Fibroblast of pulmonary artery (primary cell): ENCODE data around the gene KIF5C.

Source experiments
- DNase-seq: peaks from one replicate; pipeline ENCODE4 v3.0.0-alpha.2; 2010; ENCODE audit warnings: low read depth
- H3K4me3 ChIP-seq: replicated peaks from 2 replicates; pipeline ENCODE4 v1.5.1; 2011; ENCODE audit warnings: low read depth, mild to moderate bottlenecking, control low read depth, low read length, moderate library complexity
- CTCF ChIP-seq: IDR thresholded peaks from 2 replicates; pipeline ENCODE4 v1.5.1; 2011; ENCODE audit warnings: mild to moderate bottlenecking, control low read depth, low read length, inconsistent platforms; ENCODE audit errors: missing control alignments

KIF5C gene

DNA sequence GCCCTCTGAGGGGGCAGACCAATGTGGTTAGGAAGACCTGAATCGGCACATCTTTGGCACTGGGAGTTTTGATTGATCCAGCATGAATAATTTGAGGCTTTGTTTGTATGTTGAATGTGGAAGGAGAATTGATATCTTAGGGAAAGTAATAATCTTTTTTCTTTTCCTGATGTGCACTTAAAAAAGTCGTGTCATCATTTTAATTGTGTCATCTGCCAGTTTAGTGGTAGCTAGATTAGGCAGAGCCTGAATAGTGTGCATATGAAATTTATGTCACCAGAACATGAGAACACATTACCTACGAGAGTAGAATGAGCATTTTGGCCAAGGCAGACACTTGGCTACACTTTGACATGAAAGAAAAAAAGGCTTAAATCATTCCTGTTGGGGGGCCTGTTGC lies 79.5 kb downstream of the KIF5C start:
- DNase-seq: no peak
- H3K4me3 ChIP-seq: no peak overlapping the region
- no peak for TF ChIP-seq CTCF

DNA sequence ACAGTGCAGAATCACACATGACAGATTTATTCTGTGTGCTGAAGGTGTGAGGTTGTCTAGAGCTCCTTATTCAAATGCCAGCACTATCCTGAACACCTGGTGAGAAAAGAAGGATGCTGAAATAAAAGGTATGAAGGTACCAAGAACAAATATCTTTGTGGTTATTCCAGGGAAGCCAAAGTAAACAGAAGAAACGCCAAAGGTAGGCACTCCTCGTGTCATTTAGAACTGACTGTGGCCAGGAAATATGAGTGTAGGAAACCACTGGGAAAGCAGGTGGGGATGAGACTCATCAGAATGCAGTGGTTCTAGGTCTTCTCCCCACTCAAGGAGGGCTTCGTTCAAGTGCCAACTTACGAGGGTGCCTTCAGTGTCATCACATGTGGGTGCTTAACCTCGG lies 80.8 kb downstream of the KIF5C start:
- DNase-seq: no peak
- no peak overlapping the region for H3K4me3 ChIP-seq
- no peak for TF ChIP-seq CTCF

- no peak for TF ChIP-seq CTCF
- no peak overlapping the region for H3K4me3 ChIP-seq
- DNase-seq: no peak
These were observed 82.0 kb downstream of the KIF5C start for GRCh38 chr2:148957023-148957422.

GRCh38 chr2:148959745-148960144 lies 84.7 kb downstream of the KIF5C start:
- no peak overlapping the region for H3K4me3 ChIP-seq
- DNase-seq: no peak
- TF ChIP-seq CTCF: no peak

DNA sequence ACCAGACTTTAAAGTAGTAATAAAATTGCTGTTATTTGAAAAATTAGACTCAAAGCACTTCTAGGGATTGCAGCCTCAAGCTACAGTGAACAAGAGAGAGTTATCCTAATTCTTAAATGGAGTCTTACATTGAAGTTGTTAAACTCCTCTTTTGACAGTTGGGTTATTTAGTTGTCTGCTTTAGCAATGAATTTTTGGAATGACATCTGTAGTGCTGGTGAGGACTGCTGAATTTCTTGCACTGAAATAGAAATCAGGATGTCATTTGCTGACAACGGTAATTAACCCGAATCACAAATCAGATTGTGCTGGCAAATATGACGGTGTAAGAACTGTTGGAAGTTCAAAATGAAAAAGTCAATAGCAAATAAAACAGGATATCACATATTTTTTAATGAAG lies 85.5 kb downstream of the KIF5C start:
- H3K4me3 ChIP-seq: no peak overlapping the region
- TF ChIP-seq CTCF: no peak
- DNase-seq: no peak

DNA sequence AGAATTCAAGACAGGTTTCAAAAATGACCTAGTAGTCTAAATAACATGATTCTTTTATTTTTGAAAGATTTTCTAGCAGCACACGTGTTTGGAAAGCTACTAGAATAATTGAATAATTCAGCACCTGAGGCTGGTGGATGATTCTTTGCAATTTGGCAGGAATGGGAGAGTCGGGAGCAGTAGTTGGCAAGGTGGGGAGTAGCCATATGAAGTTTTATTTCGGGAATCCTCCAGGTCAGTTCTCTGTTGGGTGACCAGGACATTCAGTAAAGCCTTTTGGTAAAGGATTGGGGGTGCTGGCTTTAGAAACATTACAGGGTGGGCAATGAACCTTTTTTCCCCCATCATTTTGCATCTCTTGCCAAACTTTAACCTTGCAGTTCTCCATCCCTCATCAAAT lies 88.4 kb downstream of the KIF5C start:
- no peak for DNase-seq
- no peak for TF ChIP-seq CTCF
- no peak overlapping the region for H3K4me3 ChIP-seq

- no peak overlapping the region for H3K4me3 ChIP-seq
- no peak for TF ChIP-seq CTCF
- no peak for DNase-seq
These were observed 90.8 kb downstream of the KIF5C start for GRCh38 chr2:148965623-148966437.
